COR-L47 (cell line): ENCODE data around the gene ADIRF.
"Not testable (repeated sequence)": the region's sequence is repeated elsewhere in the genome, so short reads cannot be mapped to it uniquely, and the experiment has no call there.

Experiments used
- DNase-seq: peaks from one replicate; lab custom pipeline; 2025; lab: John Stamatoyannopoulos, UW

Gene ADIRF

DNA sequence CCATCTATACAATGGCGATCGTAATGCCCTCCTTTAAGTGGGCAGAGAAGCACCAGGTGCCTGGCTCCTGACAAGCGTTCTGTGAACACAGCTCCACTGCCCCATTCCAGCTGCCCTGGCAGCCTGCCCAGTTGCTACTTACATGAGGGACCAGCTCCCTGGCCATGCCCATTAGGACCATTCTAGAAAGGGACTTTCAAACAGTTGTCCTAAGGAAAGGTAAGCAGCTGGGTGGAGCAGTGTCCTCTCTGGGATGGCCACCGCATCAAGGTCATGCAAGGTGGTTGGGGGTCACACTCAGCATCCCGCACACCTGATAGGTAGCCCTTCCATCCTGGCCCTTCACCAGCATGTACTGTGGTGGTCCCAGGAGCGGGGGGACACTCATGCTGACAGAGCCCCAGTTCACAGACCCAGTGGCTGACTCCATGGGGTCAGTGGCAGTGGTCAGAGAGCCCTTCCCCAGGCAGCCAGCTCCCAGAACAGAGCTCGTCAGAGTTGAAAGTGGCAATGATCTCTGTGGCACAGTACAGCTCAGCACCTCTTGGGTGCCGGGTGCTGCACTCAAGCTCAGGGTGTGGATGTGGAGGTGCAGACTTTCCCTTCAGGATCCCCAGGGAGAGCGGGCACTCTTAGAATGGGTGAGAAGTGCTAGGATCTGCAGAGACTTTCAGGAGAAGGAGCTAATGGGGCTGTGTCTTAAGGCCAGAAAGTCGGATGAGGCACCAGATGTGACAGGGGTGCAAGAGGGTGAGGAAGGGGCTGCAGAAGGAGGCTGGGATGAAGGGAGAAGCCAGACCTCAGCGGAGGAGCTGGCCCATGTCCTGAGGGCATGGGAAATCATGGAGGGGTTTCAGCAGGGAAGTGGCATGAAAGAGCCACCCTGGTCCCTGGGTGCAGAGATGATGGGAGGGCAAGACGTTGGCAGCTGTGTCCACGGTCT is 21.8 kb upstream of the ADIRF start:
- no peak for DNase-seq

DNA sequence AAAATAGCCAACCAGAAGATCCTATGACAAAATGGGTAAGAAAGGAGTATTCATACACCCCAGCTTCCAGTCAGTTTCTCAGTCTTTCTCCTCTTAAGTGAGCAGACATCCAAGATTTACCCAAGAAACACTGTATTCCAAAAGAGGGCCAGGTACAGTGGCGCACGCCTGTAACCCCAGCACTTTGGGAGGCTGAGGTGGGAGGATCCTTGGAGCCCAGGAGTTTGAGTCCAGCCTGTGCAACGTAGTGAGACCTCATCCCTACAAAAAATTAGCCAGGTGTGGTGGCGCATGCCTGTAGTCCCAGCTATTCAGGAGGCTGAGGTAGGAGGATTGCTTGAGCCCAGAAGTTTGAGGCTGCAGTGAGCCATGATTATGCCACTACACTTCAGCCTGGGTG is 20.5 kb upstream of the ADIRF start:
- DNase-seq: not testable (repeated sequence)

DNA sequence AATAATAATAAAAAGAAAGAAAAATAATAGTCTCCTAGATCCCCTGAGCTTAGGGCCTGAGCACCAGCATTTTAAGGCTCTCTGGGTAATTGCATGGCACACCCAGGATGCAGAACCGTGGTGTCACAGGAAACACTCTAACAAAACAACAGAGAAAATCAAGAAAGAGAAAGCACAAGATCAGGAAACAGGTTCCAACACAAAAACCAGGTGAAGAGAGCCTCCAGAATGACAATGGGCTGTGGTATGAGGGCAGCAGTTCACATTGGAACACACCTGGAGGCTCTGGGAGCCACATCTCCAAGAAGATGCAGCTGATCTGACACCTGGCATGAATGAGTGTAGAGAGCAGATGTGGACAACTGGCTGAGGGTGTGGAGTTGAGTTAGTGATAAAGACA is 17.9 kb upstream of the ADIRF start:
- no peak for DNase-seq

DNA sequence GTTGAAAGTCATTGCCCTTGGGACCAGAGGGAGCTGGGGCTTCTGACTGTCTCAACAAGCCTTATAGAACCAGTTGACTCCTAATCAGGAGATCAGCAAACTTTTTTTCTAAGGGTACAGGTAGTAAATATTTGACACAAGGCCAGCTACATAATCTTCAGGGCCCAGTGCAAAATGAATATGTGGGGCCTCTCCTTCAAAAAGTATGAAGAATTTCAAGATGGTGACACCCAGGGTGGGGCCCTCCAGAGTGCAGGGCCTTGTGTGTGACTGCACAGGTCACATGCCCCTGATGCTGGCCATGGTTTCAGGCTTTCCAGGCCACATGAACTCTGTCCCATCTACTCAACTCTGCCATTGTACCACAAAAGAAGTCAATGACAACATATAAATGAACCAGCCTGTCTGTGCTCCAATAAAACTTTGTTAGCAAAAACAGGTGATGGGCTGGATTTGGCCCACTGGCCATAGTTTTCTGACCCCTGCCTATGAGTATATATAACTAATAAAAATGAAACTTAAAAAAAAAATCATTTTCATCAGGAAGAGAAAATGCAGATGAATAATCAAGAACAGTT is 17.0 kb upstream of the ADIRF start:
- DNase-seq: no peak

DNA sequence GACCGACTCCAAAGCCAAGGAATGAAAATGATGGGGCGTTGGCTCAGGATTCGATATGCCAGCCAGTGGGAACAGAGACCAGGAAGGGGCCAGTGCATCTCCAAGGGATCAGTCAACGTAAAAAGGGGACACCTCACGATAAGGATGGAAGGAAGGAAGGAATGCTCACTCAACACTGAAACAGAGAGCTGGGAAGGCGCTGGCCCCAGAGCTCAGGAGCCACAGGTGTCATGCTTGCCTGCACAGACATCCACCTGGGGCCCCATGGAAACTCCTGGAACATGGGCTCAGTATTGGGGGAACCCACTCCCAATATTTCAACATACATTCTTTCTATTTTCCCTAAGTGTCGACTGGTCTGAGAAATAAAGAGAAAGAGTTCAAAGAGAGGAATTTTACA is 16.2 kb upstream of the ADIRF start:
- DNase-seq: no peak

DNA sequence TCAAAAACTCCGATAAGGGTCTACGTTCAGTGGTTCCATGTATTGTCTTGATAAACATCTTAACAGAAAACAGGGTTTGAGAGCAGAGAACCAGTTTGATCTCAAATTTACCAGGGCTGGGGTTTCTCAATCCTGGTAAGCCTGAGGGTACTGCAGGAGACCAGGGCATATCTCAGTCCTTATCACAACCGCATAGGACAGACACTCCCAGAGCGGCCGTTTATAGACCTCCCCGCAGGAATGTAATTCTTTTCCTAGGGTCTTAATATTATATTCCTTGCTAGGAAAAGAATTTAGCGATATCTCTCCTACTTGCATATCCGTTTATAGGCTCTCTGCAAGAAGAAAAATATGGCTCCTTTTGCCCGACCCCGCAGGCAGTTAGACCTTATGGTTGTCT is 15.6 kb upstream of the ADIRF start:
- DNase-seq: not testable (repeated sequence)

DNA sequence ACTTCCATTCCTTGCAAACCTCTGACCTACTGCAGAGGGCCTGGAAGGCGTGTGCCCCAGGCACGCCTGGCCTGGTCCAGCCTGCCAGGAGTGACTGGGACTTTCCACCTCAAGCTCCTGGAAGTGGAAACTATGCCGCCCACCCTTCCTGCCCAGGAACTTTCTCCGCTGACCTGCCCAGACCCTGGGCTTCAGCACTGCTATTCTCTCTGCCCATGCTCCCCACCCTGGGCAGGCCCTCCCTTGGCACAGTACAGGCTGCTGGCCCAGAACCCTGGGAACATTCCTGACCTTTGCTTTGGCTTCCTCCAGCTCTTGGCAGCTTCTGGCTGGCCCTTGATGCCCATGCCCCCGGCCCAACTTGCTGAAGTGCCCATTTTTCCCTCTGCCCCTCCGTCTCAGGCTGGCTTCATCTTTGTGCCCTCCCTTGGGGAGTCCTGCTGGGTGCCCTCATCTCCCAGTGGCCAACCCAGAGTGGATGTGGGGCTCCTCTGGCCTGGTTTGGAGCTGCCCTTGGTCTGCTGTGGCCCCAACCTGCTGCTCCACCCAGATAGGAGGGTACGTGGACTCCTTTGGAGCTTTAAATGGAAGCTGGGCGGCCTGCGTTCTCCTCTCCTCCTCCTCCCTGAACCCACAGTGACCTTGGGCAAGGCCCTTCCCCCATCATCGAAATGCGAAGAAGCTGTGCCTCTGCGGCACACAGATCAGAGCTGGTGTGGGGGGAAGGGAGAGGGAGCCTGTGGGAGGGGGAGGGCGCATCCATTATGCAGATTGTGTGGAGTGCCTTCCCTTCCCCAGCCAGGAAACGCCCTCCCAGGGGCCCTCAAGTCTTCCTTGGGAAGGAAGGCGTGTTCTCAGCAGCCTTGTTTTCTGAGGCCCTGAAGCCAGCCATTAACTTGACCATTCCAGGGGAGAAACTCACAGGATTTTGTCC is 14.3 kb upstream of the ADIRF start:
- no peak for DNase-seq

DNA sequence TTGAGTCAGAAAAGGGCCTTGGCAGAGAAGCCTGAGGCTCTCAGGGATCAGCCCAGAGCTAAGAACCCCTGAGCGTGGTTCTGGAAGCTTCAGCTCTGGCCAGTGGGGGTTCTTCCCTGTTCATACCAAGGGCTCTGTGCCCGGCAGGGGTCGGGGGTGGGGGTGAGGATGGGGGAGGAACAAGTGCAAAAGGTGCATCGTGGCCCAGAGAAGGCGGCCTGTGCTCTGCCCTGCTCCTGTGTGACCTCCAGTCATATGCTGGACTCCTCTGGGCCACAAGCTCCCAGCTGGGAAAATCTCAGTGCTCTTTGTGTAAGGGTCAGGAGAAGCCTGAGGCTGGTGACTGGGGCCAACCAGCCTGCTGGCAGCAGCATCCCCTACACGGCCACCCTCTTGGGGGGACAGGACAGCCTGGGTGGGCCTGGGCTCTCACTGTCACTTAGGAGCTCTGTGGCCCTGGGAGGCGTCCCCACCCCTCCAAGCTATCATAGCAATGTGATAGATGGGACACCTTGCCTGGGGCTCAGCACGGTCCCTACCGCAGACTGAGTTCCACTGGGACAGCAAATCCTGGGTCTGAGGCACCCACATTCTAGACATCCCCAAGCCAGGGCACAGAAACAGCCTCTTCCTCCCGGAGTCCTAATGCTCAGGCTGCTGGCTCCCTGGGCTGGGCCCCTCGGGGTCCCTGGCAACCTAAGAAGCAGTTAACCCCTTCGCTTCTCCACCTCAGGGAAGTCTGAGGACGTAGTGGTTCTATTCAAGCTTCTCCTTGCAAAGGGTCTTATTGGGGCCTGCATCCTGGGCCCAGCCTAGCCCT is 13.4 kb upstream of the ADIRF start:
- no peak for DNase-seq

DNA sequence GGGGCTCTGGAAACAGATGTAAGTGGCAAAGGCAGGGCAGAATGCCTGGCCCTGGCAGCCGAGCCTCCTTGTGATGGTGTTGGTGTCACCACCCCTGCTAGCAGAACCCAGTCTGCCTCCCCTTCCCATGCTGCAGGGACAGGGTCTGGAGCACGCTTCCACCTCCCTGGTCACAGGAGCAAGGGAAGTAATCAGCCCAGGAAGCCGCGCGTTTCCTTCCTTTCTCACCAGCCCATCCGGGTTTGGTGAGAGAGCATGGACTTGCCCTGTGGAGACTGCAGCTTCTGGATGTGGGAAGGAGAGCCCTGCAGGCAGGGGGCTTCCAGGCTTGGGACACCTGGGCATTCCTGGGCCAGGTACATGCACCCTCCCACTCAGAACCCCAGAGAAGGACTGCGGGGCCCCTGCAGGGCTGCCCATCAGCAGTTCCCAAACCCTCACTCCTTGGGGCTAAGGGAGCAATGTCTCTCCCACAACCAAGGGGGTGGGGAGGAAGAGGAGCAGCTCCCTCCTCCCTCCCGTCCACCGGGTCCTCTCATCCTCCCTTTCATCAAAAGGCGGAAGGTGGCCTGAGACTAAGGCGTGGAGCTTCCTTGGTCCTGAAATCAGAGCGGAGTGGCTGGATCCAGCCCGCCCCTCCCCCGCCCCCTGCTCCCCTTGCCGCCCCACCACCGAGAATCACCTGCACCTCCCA is 12.6 kb upstream of the ADIRF start:
- DNase-seq: no peak

DNA sequence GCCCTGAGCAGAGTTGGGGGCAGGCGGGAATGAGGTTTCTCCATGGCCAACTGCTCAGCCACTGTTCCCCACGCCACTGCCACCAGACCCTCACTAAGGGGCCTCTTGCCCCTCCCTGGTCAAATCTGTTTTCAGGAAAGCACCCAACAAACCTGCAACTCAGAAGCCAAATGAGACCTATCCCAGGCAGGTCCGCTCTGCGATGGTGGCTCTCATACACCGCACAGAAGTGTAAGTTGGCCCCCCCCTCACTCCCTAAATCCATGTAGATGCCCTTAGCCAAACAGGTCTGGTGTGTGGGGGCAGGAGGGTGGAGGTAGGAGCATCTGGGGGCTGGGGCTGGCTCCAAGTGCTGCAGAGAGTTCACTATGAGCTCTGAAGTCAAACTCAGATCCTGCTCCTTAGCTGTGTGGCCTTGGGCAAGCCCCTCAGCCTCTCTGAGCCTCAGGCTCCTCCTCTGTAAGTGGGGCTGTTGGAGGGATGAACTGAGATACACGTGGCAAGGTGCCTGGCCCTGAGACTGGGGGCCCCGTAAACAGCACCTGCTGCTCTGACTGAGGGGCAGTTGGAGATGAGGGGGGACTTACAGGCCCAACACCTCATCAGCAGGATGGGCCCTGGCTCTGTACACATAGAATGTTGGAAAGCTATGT is 12.0 kb upstream of the ADIRF start:
- DNase-seq: no peak

DNA sequence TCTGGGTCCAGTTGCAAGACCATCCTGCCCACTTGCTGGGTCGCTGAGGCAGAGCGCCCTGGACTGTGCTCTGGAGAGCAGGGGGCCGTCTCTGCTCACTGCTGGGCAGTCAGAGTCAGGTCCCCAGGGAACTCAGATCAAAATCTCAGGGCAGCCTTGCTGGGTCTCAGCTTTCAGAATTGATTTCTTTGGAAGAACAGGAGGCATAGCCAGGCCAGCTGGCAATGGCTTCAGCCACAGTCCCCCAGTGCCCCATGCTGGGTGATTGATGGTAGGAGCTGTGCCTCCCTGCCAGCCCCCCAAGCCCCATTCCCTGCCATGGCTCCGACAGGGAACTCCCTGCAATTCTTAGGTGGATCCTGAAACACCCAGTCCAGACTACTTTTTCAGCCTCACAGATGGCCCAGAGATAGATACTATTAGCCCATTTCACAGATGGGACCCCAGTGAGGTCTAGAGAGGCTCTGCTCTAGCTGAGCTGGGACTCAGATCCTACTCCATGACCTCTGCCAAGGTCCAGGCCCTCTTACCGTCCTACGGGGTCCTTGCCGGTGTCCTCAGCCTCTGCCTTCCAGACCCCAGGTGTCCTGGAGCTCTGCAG is 11.3 kb upstream of the ADIRF start:
- no peak for DNase-seq

DNA sequence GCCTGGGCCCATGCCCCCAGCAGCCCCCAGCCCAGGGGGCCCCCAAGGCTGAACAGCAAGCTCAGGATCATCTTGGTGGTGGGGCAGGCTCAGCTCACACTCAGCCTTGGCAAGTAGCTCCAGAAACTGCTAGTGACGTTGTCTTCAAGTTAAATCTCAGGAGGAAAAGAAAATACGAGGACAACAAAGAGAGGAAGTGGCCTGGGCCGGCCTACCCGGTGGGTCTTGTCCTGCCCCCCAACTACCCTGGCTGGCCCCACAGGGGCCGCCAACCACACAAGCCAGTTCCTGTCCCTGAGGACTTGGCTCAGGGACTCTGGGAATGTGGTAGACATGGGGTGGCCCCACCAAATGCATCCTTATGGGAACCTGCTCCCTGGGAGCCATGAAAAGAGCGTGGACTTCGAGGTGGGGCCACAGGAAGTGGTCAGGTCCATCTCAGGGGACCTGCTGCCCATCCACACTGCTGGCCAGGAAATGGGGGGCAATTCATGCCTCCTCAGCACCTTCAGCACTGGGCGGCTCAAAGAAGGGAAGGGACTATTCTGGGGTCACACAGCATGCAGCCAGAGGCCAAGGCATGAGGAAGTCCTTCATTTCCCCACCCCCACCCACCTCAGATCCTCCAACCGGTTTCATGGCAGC is 10.7 kb upstream of the ADIRF start, which contains the start of gene MMRN2:
MMRN2 (minus strand) TSS at position 145 of the 645 bp plus-strand sequence; CDS start at position 71, 74 bp downstream.
- no peak for DNase-seq

DNA sequence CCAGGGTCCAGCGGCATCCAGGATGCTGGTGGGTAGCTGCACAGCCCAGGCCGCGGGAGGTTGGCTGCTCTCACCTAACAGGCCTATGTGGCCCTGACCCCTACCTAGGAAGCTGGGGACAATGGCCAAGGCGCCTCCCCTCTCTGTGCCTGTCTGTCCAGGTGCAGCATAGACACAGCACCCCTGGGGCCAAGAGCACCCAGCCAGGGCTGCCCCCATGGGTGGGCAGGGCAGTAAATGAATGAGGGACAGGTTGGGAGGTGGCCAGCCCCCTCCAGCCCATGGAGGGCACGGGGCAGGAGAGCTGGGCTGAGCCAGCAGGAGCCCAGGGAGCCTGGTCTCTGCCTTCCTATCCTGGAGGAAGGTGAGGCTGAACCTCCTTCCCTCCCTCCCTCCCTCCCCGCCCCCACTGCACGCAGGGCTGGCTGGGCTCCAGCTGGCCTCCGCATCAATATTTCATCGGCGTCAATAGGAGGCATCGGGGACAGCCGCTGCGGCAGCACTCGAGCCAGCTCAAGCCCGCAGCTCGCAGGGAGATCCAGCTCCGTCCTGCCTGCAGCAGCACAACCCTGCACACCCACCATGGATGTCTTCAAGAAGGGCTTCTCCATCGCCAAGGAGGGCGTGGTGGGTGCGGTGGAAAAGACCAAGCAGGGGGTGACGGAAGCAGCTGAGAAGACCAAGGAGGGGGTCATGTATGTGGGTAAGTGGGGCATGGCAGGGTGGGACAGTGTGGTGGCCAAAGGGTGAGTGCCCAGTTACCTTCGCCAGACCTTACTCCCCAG is 10.0 kb upstream of the ADIRF start, which contains the start of gene SNCG:
SNCG (plus strand) TSS at position 484 of the 785 bp plus-strand sequence; CDS start at position 583, 99 bp downstream.
- DNase-seq: no peak

DNA sequence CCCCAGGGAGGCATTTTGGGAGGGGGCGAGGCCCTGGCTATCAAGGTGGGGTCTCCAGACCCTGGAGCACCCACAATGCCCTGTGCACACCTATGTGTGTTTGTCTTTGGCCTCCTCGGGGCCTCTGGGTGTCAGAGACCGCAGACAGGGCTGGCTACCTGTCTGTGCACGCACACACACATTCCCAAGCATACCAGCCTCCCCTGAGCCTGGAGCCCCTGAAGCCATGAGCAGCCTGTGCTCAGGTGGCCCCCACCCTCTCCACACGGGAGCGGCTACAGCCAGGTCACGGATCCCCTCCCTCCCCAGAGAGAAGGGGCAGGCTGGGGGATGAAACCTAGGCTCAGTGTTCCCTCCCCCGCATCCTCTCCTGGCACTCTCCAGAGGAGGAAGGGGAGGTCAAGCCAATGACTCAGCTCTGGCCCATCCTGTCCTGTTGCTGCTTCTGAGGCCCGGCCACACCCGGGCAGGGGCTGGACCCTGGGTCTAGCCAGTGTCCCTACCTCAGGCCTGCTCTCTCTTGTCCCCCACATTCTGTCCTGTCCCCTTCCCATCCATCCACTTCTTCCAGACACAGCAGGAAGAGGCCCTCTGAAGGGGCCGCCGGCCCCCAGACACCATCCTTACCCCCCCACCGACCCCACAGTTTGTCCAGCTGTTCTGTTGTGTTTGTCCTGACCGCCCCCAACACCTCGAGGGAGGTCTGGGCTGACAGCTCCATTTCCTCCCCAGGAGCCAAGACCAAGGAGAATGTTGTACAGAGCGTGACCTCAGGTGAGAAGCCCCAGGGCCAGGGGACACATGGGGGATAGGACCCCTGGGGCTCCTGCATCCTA is 9.2 kb upstream of the ADIRF start:
- no peak for DNase-seq

DNA sequence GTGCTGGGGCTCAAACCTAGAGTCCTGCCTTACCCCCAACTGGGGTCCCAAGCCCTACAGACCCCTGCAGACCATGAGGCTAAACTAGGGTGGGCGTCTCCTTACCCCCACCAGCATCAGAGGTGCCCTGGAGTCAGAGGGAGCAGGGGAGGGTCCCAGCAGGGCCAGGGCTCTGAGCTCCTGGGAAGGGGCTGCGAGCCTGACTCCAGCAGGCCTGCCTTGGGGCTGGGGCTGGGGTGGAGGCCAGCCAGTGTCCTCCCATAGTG is 8.6 kb upstream of the ADIRF start:
- no peak for DNase-seq

DNA sequence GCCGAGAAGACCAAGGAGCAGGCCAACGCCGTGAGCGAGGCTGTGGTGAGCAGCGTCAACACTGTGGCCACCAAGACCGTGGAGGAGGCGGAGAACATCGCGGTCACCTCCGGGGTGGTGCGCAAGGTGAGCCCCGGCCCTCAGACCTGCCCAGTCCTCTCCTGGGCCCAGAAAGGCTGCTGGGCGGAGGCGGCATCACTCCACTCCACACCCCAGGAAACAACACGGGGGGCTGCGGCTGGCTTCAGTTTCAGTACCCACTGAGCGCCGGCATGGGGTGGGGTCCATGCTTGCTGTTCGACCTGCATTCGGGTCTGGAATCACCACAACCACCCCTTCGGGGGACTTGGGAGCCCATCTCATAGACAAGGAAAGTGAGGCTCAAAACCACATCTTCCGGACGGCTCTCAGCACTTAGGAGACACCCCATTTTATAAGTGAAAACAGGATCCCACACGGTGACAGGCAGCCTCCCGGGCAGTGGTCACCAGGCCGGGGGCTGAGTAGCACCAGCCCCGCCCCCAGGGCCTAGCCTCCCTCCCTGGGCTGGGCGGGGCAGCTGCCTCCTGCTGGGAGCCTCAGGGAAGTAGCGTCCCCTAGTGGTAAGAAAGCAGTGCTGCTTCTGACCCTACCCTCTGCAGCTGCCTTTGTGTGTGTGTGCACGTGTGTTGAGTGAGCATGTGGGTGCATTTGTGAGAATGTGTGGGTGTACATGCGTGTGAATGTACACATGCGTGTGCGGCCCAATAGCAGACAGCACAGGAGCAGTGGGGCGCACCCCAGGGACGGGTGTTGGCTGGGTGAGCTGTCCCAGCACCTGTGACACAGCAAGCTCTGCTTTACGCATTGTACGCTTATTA is 8.0 kb upstream of the ADIRF start:
- no peak for DNase-seq
